Subcutaneous adipose tissue (tissue), 4 donors: Measurements from ENCODE around the gene AMBRA1. TPM values are rescaled to one million over a fixed set of nuclear protein-coding genes. Genes with fewer than 3 reads are reported as not detected.

Experiments used
- total RNA-seq, 4 donors: library from RNA; depleted of rRNA; stranded (reverse); fragments of >200 nt; gene quantifications; one replicate each; pipeline ENCODE4 v1.1.0, GENCODE V29; 2016
- TF ChIP-seq, protein P1 (sequence below): fragments of 450-650 bp; IDR thresholded peaks from one replicate; pipeline ENCODE4 v1.5.1; 2016; ENCODE audit warnings: low read depth, mild to moderate bottlenecking, control low read depth, antibody characterized with exemption, moderate library complexity

The AMBRA1 gene
- total RNA-seq, 4 donors from 2014 or later, result 17.1 to 39.4 (median 23.5) TPM

DNA sequence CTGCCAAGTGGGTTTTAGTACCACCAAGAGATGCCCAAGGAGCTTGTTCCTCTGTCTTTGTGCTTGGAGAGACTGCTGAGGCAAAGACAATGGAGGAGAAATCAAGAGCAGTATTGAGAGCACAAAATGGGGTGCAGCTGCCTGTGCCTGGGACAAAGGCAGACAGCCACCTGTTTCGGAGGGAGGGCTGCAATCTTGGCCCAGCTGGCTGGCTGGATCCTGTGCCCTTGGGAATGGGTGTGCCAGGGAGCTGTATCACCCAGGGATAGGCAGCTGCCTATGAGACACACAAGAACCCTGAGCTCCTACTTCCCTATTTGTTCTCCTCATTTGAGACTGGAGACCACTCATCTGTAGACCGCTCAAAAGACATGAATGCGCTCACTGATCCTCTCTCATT lies 178.9 kb downstream of the AMBRA1 start:
- TF ChIP-seq, protein P1, sequence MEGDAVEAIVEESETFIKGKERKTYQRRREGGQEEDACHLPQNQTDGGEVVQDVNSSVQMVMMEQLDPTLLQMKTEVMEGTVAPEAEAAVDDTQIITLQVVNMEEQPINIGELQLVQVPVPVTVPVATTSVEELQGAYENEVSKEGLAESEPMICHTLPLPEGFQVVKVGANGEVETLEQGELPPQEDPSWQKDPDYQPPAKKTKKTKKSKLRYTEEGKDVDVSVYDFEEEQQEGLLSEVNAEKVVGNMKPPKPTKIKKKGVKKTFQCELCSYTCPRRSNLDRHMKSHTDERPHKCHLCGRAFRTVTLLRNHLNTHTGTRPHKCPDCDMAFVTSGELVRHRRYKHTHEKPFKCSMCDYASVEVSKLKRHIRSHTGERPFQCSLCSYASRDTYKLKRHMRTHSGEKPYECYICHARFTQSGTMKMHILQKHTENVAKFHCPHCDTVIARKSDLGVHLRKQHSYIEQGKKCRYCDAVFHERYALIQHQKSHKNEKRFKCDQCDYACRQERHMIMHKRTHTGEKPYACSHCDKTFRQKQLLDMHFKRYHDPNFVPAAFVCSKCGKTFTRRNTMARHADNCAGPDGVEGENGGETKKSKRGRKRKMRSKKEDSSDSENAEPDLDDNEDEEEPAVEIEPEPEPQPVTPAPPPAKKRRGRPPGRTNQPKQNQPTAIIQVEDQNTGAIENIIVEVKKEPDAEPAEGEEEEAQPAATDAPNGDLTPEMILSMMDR, result no peak

DNA sequence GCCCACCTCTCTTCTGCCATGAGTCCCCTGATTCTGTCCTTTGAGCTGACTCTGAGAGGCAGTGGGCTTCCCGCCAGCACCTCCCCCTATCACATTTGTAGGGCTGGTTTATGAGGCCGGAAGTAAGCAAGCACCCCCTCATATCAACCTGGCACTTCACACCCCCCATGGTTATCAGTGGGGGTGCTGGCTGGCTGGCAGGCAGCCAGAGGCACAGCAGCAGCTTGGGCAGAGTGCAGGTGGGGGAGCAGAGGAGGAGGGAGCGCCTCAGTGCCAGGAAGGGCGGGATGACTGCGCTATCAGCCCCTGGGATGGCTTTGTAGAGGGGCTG lies 179.4 kb downstream of the AMBRA1 start:
- TF ChIP-seq, protein P1, result no peak

DNA sequence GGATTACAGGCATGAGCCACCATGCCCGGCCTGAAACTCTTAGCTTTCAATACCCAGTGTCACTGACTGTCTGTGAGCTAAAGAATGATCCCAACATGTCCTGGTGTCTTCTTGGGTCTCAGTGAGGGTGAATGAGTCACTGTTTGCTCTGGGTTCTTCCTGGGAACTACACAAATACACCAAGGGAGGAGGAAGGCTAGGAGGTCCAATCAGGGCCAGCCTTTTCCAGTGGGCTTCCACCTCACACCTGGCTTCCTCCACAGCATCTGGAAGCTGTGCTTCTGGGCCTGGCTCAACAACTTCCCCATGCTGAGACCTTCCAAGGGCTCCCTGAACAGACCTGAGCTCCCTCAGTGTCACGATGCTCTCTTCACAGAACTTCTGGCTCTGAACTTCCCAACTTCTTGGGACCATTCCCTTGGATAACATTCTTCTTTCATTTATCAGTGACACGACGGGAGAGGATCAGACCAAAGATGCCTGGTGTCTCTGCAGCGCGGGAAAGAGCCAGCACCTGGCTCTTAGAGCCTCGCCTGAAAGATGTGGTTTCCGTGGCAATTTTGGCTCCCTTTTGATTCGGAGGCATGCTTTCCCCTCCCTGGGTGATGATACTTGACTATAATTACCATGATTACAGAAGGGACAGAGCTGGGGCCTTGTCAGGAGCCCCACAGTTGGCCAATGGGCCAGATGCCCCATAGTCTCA lies 179.9 kb downstream of the AMBRA1 start:
- TF ChIP-seq, protein P1, result no peak

DNA sequence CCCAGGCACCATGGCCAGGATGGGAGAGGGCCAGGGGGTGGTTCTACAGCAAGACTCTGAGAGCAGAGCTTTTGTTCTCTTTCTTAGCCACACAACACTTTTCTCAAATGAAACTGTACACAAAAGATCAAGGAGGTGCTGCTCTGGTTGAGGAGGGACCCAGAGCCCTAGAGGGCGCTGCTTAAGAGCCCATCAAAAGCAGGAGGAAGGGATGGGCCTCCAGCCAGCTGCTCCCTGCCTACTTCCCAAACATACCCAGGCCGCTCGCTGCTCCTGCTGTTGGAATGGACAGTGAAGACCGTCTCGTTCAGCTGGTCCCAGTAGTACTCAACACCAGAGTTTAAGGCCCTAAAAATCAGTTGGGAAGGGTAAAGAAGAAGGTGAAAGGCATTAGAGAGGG lies 183.8 kb downstream of the AMBRA1 start:
- TF ChIP-seq, protein P1, result no peak

DNA sequence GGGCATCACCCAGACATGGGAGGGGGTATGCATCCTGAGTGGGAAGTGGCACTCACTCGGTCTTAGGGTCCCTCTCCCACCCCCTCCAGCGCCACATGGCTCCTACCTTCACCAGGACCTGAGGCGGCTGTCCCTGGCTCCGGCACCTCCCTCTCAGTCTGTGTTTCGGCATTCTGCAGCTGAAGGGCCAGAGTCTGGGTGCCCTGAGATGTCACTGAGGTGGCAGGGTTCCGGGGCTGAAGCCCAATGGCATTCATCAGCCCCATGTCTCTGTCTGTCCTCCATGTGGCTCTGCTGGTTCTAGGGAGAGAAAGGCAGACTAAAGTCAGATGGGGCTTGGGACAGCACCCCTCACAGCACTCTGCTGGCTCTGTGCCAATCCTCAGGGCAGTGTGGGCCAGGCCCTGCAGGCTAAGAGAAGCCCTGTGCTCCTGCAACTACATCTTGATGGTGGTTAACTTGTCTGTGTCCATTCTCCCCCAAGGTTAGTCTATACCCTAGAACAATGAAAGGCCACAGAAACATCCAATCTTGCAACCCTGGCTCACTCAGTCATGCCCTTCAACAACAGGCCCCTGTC lies 185.3 kb downstream of the AMBRA1 start:
- TF ChIP-seq, protein P1, result no peak

DNA sequence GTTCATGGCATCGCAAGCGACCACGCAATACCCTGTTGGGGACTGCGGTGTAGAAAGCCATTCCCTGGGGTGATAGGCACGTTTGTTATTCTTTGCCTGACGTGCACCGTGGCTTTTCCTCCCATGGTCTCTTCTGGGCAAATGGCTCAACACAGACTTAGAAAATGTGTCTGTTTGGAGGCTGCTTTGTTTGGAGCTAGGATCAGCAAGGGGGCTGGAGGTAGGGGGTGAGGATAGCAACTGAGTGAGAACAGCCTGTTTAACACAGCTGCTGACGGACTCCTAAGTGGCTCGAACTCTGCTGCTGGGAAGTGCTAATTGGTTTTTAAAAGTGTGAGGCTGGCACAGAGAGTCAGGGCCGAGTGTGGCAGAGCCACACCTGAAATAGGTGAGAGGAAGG lies 186.2 kb downstream of the AMBRA1 start:
- TF ChIP-seq, protein P1, result no peak

DNA sequence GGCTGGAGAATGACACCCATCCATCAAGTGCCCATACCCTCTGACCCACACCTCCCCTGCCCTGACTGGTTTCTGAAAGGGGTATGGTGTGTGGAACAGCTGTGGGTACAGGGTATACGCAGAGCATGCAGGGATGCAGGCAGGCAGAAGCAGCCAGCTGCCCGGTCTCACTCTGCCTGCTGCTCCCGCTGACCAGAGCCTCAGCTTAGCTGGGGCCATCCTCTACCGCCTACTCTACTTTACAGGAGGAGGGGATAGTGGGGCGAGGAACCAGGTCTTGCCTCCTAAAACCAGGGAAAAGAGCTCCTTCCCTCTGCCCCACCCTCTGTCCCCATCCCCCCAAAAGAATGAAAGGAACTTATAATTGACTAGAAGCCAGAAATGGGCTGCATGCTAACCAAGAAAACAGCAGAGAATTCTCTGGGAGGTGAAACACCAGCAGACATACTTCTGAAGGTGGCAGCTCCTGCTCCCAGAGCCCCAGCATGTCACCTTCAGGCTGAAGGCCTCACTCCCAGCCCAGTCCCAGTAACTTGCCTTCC lies 189.3 kb downstream of the AMBRA1 start:
- TF ChIP-seq, protein P1, result no peak
